H9 (cell line): ENCODE results near the gene NIFK. TPM values are rescaled to one million over a fixed set of nuclear protein-coding genes. Genes with fewer than 3 reads are reported as not detected.

ENCODE experiments used
- DNase-seq: peaks from one replicate; pipeline ENCODE4 v3.0.0-alpha.2; 2017
- H2AFZ ChIP-seq: one replicate; pipeline ENCODE4 v1.6.1; 2013; ENCODE audit warnings: mild to moderate bottlenecking, low read length, control low read depth, moderate library complexity
- H2AK5ac ChIP-seq: 2 replicates; pipeline ENCODE4 v1.6.1; 2013; ENCODE audit warnings: low read length, control low read depth, mixed read lengths; ENCODE audit not compliant: insufficient read length
- H2BK120ac ChIP-seq: one replicate; pipeline ENCODE4 v1.6.1; 2013; ENCODE audit warnings: low read depth, mild to moderate bottlenecking, low read length, control low read depth, inconsistent platforms; ENCODE audit not compliant: poor library complexity, severe bottlenecking
- H2BK12ac ChIP-seq: 2 replicates; pipeline ENCODE4 v1.6.1; 2013; ENCODE audit warnings: low read length, control low read depth, mixed read lengths, low read depth; ENCODE audit not compliant: insufficient read length
- H2BK15ac ChIP-seq: 2 replicates; pipeline ENCODE4 v1.6.1; 2013; ENCODE audit warnings: low read depth, low read length, control low read depth
- H2BK20ac ChIP-seq: one replicate; pipeline ENCODE4 v1.6.1; 2013; ENCODE audit warnings: low read depth, mild to moderate bottlenecking, low read length, control low read depth, inconsistent platforms; ENCODE audit not compliant: poor library complexity, severe bottlenecking
- H2BK5ac ChIP-seq: 2 replicates; pipeline ENCODE4 v1.6.1; 2013; ENCODE audit warnings: low read length, control low read depth, mixed read lengths; ENCODE audit not compliant: insufficient read length
- H3K14ac ChIP-seq: 2 replicates; pipeline ENCODE4 v1.6.1; 2013; ENCODE audit warnings: low read length, control low read depth; ENCODE audit not compliant: insufficient read depth
- H3K18ac ChIP-seq: 2 replicates; pipeline ENCODE4 v1.6.1; 2013; ENCODE audit warnings: low read depth, mild to moderate bottlenecking, mixed read lengths, low read length, control low read depth; ENCODE audit not compliant: insufficient read length
- H3K23ac ChIP-seq: 2 replicates; pipeline ENCODE4 v1.6.1; 2013; ENCODE audit warnings: low read length, control low read depth, mixed read lengths, low read depth; ENCODE audit not compliant: insufficient read length
- H3K23me2 ChIP-seq: 2 replicates; pipeline ENCODE4 v1.6.1; 2013; ENCODE audit warnings: low read depth, mild to moderate bottlenecking, mixed read lengths, low read length, control low read depth; ENCODE audit not compliant: insufficient read length, poor library complexity, severe bottlenecking
- H3K27ac ChIP-seq: 2 replicates; pipeline ENCODE4 v1.5.1; 2013; ENCODE audit warnings: low read length, control low read depth, mixed read lengths, low read depth; ENCODE audit not compliant: insufficient read length
- H3K27me3 ChIP-seq: 2 replicates; pipeline ENCODE4 v1.6.1; 2013; ENCODE audit warnings: low read length, control low read depth, inconsistent platforms; ENCODE audit not compliant: insufficient read depth
- H3K4ac ChIP-seq: 2 replicates; pipeline ENCODE4 v1.6.1; 2013; ENCODE audit warnings: low read depth, mild to moderate bottlenecking, control low read depth, inconsistent platforms, low read length, moderate library complexity
- H3K4me1 ChIP-seq: 2 replicates; pipeline ENCODE4 v1.6.1; 2013; ENCODE audit warnings: low read length, control low read depth, inconsistent platforms; ENCODE audit not compliant: insufficient read depth
- H3K4me2 ChIP-seq: 2 replicates; pipeline ENCODE4 v1.6.1; 2013; ENCODE audit warnings: low read length, control low read depth, mixed read lengths; ENCODE audit not compliant: insufficient read length, insufficient read depth
- H3K56ac ChIP-seq: 2 replicates; pipeline ENCODE4 v1.6.1; 2013; ENCODE audit warnings: low read depth, mild to moderate bottlenecking, mixed read lengths, low read length, control low read depth; ENCODE audit not compliant: insufficient read length
- H3K79me1 ChIP-seq: 2 replicates; pipeline ENCODE4 v1.6.1; 2013; ENCODE audit warnings: low read depth, mild to moderate bottlenecking, moderate library complexity, low read length, control low read depth, inconsistent platforms; ENCODE audit not compliant: insufficient read depth, poor library complexity, severe bottlenecking
- H3K79me2 ChIP-seq: 2 replicates; pipeline ENCODE4 v1.6.1; 2013; ENCODE audit warnings: low read length, control low read depth, inconsistent platforms; ENCODE audit not compliant: insufficient read depth
- H3K9ac ChIP-seq: 2 replicates; pipeline ENCODE4 v1.6.1; 2013; ENCODE audit warnings: low read length, control low read depth, mixed read lengths; ENCODE audit not compliant: insufficient read length; ENCODE audit errors: extremely low read depth
- H3K9me3 ChIP-seq: one replicate; pipeline ENCODE4 v1.6.1; 2013; ENCODE audit warnings: low read depth, low read length, inconsistent platforms; ENCODE audit not compliant: control insufficient read depth
- H3T11ph ChIP-seq: one replicate; pipeline ENCODE4 v1.6.1; 2013; ENCODE audit warnings: mild to moderate bottlenecking, low read length, control low read depth, inconsistent platforms
- H4K20me1 ChIP-seq: one replicate; pipeline ENCODE4 v1.6.1; 2013; ENCODE audit not compliant: control insufficient read depth, insufficient read length, insufficient read depth
- H4K5ac ChIP-seq: 2 replicates; pipeline ENCODE4 v1.6.1; 2013; ENCODE audit warnings: low read depth, mild to moderate bottlenecking, mixed read lengths, low read length, control low read depth; ENCODE audit not compliant: insufficient read length
- H4K8ac ChIP-seq: replicated peaks from 2 replicates; pipeline ENCODE4 v1.6.1; 2013; ENCODE audit warnings: low read length, control low read depth, mixed read lengths, low read depth; ENCODE audit not compliant: insufficient read length
- H4K91ac ChIP-seq: 2 replicates; pipeline ENCODE4 v1.6.1; 2013; ENCODE audit warnings: low read depth, mild to moderate bottlenecking, moderate library complexity, mixed read lengths, low read length, control low read depth; ENCODE audit not compliant: insufficient read length
- H3K27ac Mint-ChIP-seq, 3 experiments: 2 replicates in 2 of 3; 3 replicates in 1 of 3; pipeline ENCODE4 v1.8.0; 2020 to 2021; ENCODE audit warnings: mixed read lengths in 3 of 3, mild to moderate bottlenecking in 1 of 3, moderate library complexity in 1 of 3
- H3K27me3 Mint-ChIP-seq: 2 replicates; pipeline ENCODE4 v1.8.0; 2021; ENCODE audit warnings: low read depth, mild to moderate bottlenecking, moderate library complexity, mixed read lengths
- H3K36me3 Mint-ChIP-seq, 3 experiments: 2 replicates in 2 of 3; 3 replicates in 1 of 3; pipeline ENCODE4 v1.8.0; 2020 to 2021; ENCODE audit warnings: low read depth in 3 of 3, mixed read lengths in 3 of 3; ENCODE audit not compliant: insufficient read depth in 1 of 3
- H3K4me1 Mint-ChIP-seq, 2 experiments: 2 replicates each; pipeline ENCODE4 v1.8.0; 2020; ENCODE audit warnings: mixed read lengths in 2 of 2
- H3K4me3 Mint-ChIP-seq, 2 experiments: 2 replicates in 1 of 2; 3 replicates in 1 of 2; pipeline ENCODE4 v1.8.0; 2020 to 2021; ENCODE audit warnings: mild to moderate bottlenecking in 2 of 2, mixed read lengths in 2 of 2, moderate library complexity in 1 of 2
- H3K9me3 Mint-ChIP-seq, 2 experiments: 2 replicates in 1 of 2; 3 replicates in 1 of 2; pipeline ENCODE4 v1.8.0; 2020; ENCODE audit warnings: mild to moderate bottlenecking in 2 of 2, mixed read lengths in 2 of 2, moderate library complexity in 1 of 2
- CTCF ChIP-seq: fragments of 200-600 bp; sonication (generic); conservative IDR thresholded peaks from 3 replicates; pipeline ENCODE4 v1.8.0; 2021; ENCODE audit warnings: antibody characterized with exemption, mild to moderate bottlenecking
- WGBS: extraction: QIAGEN DNeasy Blood & Tissue Kit; methylation state at CpG from one replicate; pipeline ENCODE4 v1.1.7; 2013; ENCODE audit warnings: missing lambda C conversion rate, low lambda C conversion rate, mixed read lengths; ENCODE audit not compliant: insufficient read length; ENCODE audit errors: extremely low coverage; 5-methylcytosine and 5-hydroxymethylcytosine counted together
- total RNA-seq: library from RNA; stranded (reverse); gene quantifications from 2 replicates; pipeline ENCODE4 v1.2.1, GENCODE V29; 2021

NIFK gene
- total RNA-seq, 1 experiment from 2014 or later: 180 TPM

- no peak overlapping the region for H2AFZ ChIP-seq
- no peak overlapping the region for H2AK5ac ChIP-seq
- H3K27me3 ChIP-seq: no peaks in the 10 kb centered on the region
- no peak overlapping the region for H2BK5ac ChIP-seq
- no peak for DNase-seq
- H3K23me2 ChIP-seq: no peaks in the 10 kb centered on the region
- H3K27me3 Mint-ChIP-seq: peaks cover 3% of the 10 kb centered on the region; the same call in 1 of the 2 replicates
- no peak overlapping the region for H2BK20ac ChIP-seq
- H4K91ac ChIP-seq: no peak overlapping the region
- no peak for TF ChIP-seq CTCF
- no peak overlapping the region; a peak in 1 of 7 replicates for H3K27ac Mint-ChIP-seq
- H3K36me3 Mint-ChIP-seq: no peaks in the 10 kb centered on the region
- H3K4me3 Mint-ChIP-seq: no peak overlapping the region
- no peak overlapping the region for H3K23ac ChIP-seq
- peaks cover 18 to 21% of the 10 kb centered on the region in 2 experiments for H3K4me1 Mint-ChIP-seq
- H3T11ph ChIP-seq: no peak overlapping the region
- H4K5ac ChIP-seq: no peak overlapping the region
- no peaks in the 10 kb centered on the region for H3K9me3 Mint-ChIP-seq
- H3K4me1 ChIP-seq: no peaks in the 10 kb centered on the region; the same call in 1 of the 2 replicates
- H3K27ac ChIP-seq: no peak overlapping the region
- no peak overlapping the region for H3K56ac ChIP-seq
- no peaks in the 10 kb centered on the region for H3K9me3 ChIP-seq
- H4K8ac ChIP-seq: no peak overlapping the region
- no peak overlapping the region for H3K14ac ChIP-seq
- no peak overlapping the region for H3K9ac ChIP-seq
- no peak overlapping the region for H2BK12ac ChIP-seq
- no peak overlapping the region for H3K4me2 ChIP-seq
- H3K79me2 ChIP-seq: no peaks in the 10 kb centered on the region
- no CpG with 5 or more reads among the region's 5 CpGs for WGBS
- H3K4ac ChIP-seq: no peak overlapping the region
- no peak overlapping the region for H2BK120ac ChIP-seq
- no peak overlapping the region for H2BK15ac ChIP-seq
- no peaks in the 10 kb centered on the region for H3K79me1 ChIP-seq
- H4K20me1 ChIP-seq: no peaks in the 10 kb centered on the region
- H3K18ac ChIP-seq: no peak overlapping the region
These were observed 28.7 kb downstream of the NIFK start for GRCh38 chr2:121707920-121708361.
